OCI-LY1 (cell line): Measurements from ENCODE around the gene PAMR1.

ENCODE experiments used
- H2AFZ ChIP-seq: fragments of 200-600 bp; sonication (generic), shearing (Covaris generic); 2 replicates; pipeline ENCODE4 v1.6.0; 2014; ENCODE audit warnings: antibody characterized with exemption, mild to moderate bottlenecking, low read length
- H3F3A ChIP-seq: fragments of 200-600 bp; sonication (generic), shearing (Covaris generic); 2 replicates; pipeline ENCODE4 v1.6.0; 2014; ENCODE audit warnings: mild to moderate bottlenecking, antibody characterized with exemption, low read length, moderate library complexity; ENCODE audit not compliant: insufficient read depth
- H3K27ac ChIP-seq: fragments of 200-600 bp; sonication (generic); 2 replicates; pipeline ENCODE4 v1.5.1; 2014; ENCODE audit warnings: low read length, mixed run types, mild to moderate bottlenecking, low read depth; ENCODE audit not compliant: poor library complexity, severe bottlenecking
- H3K27me3 ChIP-seq: fragments of 200-600 bp; sonication (generic); 2 replicates; pipeline ENCODE4 v1.6.0; 2014; ENCODE audit warnings: antibody characterized with exemption, mild to moderate bottlenecking, low read length, moderate library complexity; ENCODE audit not compliant: insufficient read depth
- H3K36me3 ChIP-seq: fragments of 200-600 bp; sonication (generic); 2 replicates; pipeline ENCODE4 v1.6.1; 2014; ENCODE audit warnings: mild to moderate bottlenecking, antibody characterized with exemption, low read length, moderate library complexity, mixed read lengths; ENCODE audit not compliant: insufficient read depth
- H3K4me1 ChIP-seq: fragments of 200-600 bp; sonication (generic); 2 replicates; pipeline ENCODE4 v1.5.1; 2014; ENCODE audit warnings: mild to moderate bottlenecking, low read length, moderate library complexity; ENCODE audit not compliant: insufficient read depth, severe bottlenecking
- H3K4me2 ChIP-seq: fragments of 200-600 bp; sonication (generic), shearing (Covaris generic); 2 replicates; pipeline ENCODE4 v1.6.1; 2014; ENCODE audit warnings: low read length
- H3K4me3 ChIP-seq: fragments of 200-600 bp; sonication (generic); 2 replicates; pipeline ENCODE4 v1.5.1; 2014; ENCODE audit warnings: low read length, low read depth, mild to moderate bottlenecking, mixed read lengths; ENCODE audit not compliant: poor library complexity, severe bottlenecking
- H3K79me2 ChIP-seq: fragments of 200-600 bp; shearing (Covaris generic); 2 replicates; pipeline ENCODE4 v1.6.1; 2016; ENCODE audit warnings: mixed run types, low read length, mixed read lengths; ENCODE audit not compliant: insufficient read depth
- H3K9ac ChIP-seq: fragments of 200-600 bp; sonication (generic), shearing (Covaris generic); 2 replicates; pipeline ENCODE4 v1.6.1; 2014; ENCODE audit warnings: mild to moderate bottlenecking, low read length, mixed read lengths
- H3K9me2 ChIP-seq: fragments of 200-600 bp; sonication (generic), shearing (Covaris generic); 2 replicates; pipeline ENCODE4 v1.6.1; 2014; ENCODE audit warnings: low read depth, mild to moderate bottlenecking, low read length, mixed read lengths
- H3K9me3 ChIP-seq: fragments of 200-600 bp; shearing (Covaris generic); 2 replicates; pipeline ENCODE4 v1.6.1; 2014; ENCODE audit warnings: low read length, mixed read lengths
- H4K20me1 ChIP-seq: fragments of 200-600 bp; sonication (generic), shearing (Covaris generic); 2 replicates; pipeline ENCODE4 v1.6.0; 2016; ENCODE audit warnings: mild to moderate bottlenecking, low read length; ENCODE audit not compliant: insufficient read depth
- EZH2 ChIP-seq: fragments of 200-600 bp; sonication (generic), shearing (Covaris generic); IDR thresholded peaks from 2 replicates; pipeline ENCODE4 v1.8.0; 2017; ENCODE audit warnings: borderline replicate concordance, mixed run types, mild to moderate bottlenecking, antibody characterized with exemption, low read length, moderate library complexity, mixed read lengths
- TF ChIP-seq, protein P1 (sequence below): fragments of 200-600 bp; sonication (generic), shearing (Covaris generic); IDR thresholded peaks from 2 replicates; pipeline ENCODE4 v1.5.1; 2017; ENCODE audit warnings: mild to moderate bottlenecking, antibody characterized with exemption, low read length, moderate library complexity, mixed read lengths

Gene PAMR1

DNA sequence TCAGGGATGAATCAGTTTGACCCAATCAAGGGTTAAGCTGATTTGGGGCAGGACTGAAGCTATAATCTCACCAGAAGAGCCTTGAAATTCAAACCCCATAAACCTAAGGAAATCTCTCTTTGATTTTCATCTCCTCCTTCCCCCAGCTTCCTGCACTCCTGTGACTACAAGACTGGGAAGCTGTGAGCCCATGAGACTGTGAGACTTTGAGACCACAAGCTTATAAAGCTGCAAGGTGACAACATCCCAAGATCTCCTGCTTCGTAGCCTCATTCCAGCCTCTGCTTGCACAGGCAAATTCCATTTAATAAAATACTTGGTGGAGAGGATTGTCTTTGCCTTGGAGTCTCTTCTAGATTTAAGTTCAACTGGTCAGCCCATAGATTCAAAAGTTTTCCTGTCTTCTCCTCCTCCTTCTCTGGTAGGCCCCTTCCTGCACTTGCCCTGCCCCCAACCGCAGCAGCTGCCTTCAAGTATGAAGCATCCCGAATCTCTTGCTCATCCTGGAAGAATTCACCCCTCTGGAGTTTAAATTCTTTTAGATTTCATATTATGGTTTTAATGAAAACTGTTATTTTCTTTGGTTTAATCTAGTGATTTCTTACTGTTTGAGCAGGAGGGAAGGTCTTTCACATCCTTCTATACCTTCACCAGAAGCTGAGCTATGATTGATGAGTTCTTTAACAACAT, 42.1 kb downstream of the PAMR1 start:
- no peak overlapping the region for H3K4me3 ChIP-seq
- no peaks in the 10 kb centered on the region for H3K4me1 ChIP-seq
- H3K9me3 ChIP-seq = no peaks in the 10 kb centered on the region
- no peaks in the 10 kb centered on the region for H3K9me2 ChIP-seq
- H3K27me3 ChIP-seq = no peaks in the 10 kb centered on the region
- H3K27ac ChIP-seq = no peak overlapping the region
- H3K4me2 ChIP-seq = no peak overlapping the region
- no peaks in the 10 kb centered on the region for H3K79me2 ChIP-seq
- no peaks in the 10 kb centered on the region for H3K36me3 ChIP-seq
- H2AFZ ChIP-seq = no peak overlapping the region
- no peaks in the 10 kb centered on the region for H4K20me1 ChIP-seq
- no peaks in the 10 kb centered on the region for H3F3A ChIP-seq
- no peak for TF ChIP-seq EZH2
- TF ChIP-seq, protein P1, sequence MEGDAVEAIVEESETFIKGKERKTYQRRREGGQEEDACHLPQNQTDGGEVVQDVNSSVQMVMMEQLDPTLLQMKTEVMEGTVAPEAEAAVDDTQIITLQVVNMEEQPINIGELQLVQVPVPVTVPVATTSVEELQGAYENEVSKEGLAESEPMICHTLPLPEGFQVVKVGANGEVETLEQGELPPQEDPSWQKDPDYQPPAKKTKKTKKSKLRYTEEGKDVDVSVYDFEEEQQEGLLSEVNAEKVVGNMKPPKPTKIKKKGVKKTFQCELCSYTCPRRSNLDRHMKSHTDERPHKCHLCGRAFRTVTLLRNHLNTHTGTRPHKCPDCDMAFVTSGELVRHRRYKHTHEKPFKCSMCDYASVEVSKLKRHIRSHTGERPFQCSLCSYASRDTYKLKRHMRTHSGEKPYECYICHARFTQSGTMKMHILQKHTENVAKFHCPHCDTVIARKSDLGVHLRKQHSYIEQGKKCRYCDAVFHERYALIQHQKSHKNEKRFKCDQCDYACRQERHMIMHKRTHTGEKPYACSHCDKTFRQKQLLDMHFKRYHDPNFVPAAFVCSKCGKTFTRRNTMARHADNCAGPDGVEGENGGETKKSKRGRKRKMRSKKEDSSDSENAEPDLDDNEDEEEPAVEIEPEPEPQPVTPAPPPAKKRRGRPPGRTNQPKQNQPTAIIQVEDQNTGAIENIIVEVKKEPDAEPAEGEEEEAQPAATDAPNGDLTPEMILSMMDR = no peak
- H3K9ac ChIP-seq = no peak overlapping the region

DNA sequence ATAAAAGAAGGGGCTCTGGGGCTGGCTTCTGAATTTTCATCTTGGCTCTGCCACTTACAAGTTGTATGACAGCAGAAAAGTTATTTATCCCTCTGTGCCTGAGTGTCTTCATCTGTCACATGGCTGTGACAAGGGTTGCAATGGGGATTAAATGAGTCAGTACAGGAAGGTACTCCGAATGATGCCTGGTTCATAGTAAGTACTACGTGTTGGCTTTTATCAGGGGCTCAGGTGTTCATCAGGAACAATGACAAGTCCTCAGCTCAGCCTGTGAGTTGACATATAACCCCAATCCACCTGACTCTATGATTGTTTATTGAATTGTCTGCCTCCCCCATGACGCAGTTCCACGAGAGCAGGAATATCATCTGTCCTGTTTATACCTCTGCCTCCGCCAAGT, 45.7 kb downstream of the PAMR1 start:
- no peak overlapping the region for H3K9ac ChIP-seq

DNA sequence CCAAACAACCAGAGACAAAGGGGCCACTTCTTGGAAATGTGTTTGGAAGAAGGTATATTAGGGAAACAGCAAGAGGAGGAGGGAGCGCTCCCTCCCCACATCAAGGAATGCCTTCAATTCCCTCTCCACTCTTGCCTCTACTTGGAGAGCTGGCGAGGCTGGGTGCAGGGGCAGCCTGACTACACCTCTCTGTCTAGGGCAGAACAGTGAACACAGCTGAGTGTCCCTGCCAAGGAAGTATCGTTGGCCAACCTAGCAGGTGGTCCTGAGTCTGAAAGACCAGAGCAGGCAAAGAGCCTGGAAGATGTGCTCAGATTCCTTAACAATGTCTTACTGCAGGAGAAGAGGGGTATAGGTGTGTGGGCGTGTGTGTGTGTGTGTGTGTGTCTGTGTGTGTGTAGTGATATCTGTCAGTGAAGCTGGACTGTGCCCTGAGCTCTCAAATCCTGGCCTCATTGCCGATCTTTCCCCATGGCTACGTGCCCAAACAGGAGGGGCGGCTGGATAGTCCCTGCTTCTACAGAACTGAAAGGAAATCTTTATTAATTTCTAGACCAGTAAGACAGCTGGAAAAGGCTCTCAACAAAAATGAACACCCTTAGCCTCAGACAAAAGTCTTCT, 46.8 kb downstream of the PAMR1 start:
- Histone ChIP-seq H3K27me3 (no peaks in the 10 kb centered on the region), H3K9me2 (no peaks in the 10 kb centered on the region), H2AFZ (no peak overlapping the region), H3K27ac (no peak overlapping the region), H3K4me2 (no peak overlapping the region), H4K20me1 (no peaks in the 10 kb centered on the region), H3K79me2 (no peaks in the 10 kb centered on the region), H3K36me3 (no peaks in the 10 kb centered on the region), H3K4me3 (no peak overlapping the region), H3K9ac (no peak overlapping the region), H3K4me1 (no peaks in the 10 kb centered on the region), H3K9me3 (no peaks in the 10 kb centered on the region), H3F3A (no peaks in the 10 kb centered on the region)
- TF ChIP-seq EZH2 = no peak
- TF ChIP-seq, protein P1 = no peak

More for the DNA sequence above, 45.7 kb downstream of the PAMR1 start:
- no peaks in the 10 kb centered on the region for H3K36me3 ChIP-seq
- H3F3A ChIP-seq = no peaks in the 10 kb centered on the region
- no peaks in the 10 kb centered on the region for H4K20me1 ChIP-seq
- H3K9me2 ChIP-seq = no peaks in the 10 kb centered on the region
- no peak overlapping the region for H3K4me2 ChIP-seq
- no peaks in the 10 kb centered on the region for H3K79me2 ChIP-seq
- no peak overlapping the region for H2AFZ ChIP-seq
- no peaks in the 10 kb centered on the region for H3K9me3 ChIP-seq
- no peak overlapping the region for H3K4me3 ChIP-seq
- H3K4me1 ChIP-seq = no peaks in the 10 kb centered on the region
- no peaks in the 10 kb centered on the region for H3K27me3 ChIP-seq
- TF ChIP-seq, protein P1 = no peak
- no peak for TF ChIP-seq EZH2
- no peak overlapping the region for H3K27ac ChIP-seq
